HG03045 (cell line): ENCODE results near the gene RAB44.

Source experiments
- ATAC-seq: cut with Tn5 transposase; IDR thresholded peaks from one replicate; pipeline ENCODE4 v1.9.1; 2021; ENCODE audit warnings: mild to moderate bottlenecking, moderate library complexity; ENCODE audit not compliant: unreplicated experiment

RAB44 gene

GRCh38 chr6:36666826-36667591, 30.6 kb upstream of the RAB44 start:
- peak; percentile 78 for ATAC-seq

- no peak for ATAC-seq
Observed at GRCh38 chr6:36668591-36668990, 29.0 kb upstream of the RAB44 start.

- ATAC-seq, result no peak
Observed at GRCh38 chr6:36669002-36669401, 28.6 kb upstream of the RAB44 start.

- ATAC-seq, result no peak
Observed at GRCh38 chr6:36670271-36670670, 27.4 kb upstream of the RAB44 start.

- ATAC-seq, result no peak
Observed at GRCh38 chr6:36671687-36672375, 25.8 kb upstream of the RAB44 start.

GRCh38 chr6:36673882-36674281, 23.7 kb upstream of the RAB44 start:
- ATAC-seq, result no peak

- no peak for ATAC-seq
Observed at GRCh38 chr6:36674942-36675341, 22.7 kb upstream of the RAB44 start.

GRCh38 chr6:36676141-36677058, 21.2 kb upstream of the RAB44 start:
- no peak for ATAC-seq

- ATAC-seq, result no peak
Observed at GRCh38 chr6:36677059-36677749, 20.4 kb upstream of the RAB44 start.

- no peak for ATAC-seq
Observed at GRCh38 chr6:36677753-36678487, 19.7 kb upstream of the RAB44 start.

GRCh38 chr6:36678488-36679042, 19.1 kb upstream of the RAB44 start, which contains the start of gene CDKN1A:
TSS of gene CDKN1A (plus strand) at chr6:36678714. CDS start at chr6:36684102, 5,388 bp downstream.
- peak; percentile 50 for ATAC-seq

- ATAC-seq, result no peak
Observed at GRCh38 chr6:36679043-36679833, 18.4 kb upstream of the RAB44 start.

GRCh38 chr6:36682328-36683144, 15.1 kb upstream of the RAB44 start:
- ATAC-seq, result no peak

- no peak for ATAC-seq
Observed at GRCh38 chr6:36683145-36683655, 14.4 kb upstream of the RAB44 start.

- no peak for ATAC-seq
Observed at GRCh38 chr6:36683656-36684446, 13.8 kb upstream of the RAB44 start.

GRCh38 chr6:36684447-36684812, 13.2 kb upstream of the RAB44 start:
- ATAC-seq, result no peak
